GM21447 (cell line): ENCODE data around the gene DFFA.

ENCODE experiments used
- ATAC-seq: cut with Tn5 transposase; IDR thresholded peaks from one replicate; pipeline ENCODE4 v1.9.1; 2021; ENCODE audit not compliant: unreplicated experiment

The DFFA gene, protein sequence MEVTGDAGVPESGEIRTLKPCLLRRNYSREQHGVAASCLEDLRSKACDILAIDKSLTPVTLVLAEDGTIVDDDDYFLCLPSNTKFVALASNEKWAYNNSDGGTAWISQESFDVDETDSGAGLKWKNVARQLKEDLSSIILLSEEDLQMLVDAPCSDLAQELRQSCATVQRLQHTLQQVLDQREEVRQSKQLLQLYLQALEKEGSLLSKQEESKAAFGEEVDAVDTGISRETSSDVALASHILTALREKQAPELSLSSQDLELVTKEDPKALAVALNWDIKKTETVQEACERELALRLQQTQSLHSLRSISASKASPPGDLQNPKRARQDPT

DNA sequence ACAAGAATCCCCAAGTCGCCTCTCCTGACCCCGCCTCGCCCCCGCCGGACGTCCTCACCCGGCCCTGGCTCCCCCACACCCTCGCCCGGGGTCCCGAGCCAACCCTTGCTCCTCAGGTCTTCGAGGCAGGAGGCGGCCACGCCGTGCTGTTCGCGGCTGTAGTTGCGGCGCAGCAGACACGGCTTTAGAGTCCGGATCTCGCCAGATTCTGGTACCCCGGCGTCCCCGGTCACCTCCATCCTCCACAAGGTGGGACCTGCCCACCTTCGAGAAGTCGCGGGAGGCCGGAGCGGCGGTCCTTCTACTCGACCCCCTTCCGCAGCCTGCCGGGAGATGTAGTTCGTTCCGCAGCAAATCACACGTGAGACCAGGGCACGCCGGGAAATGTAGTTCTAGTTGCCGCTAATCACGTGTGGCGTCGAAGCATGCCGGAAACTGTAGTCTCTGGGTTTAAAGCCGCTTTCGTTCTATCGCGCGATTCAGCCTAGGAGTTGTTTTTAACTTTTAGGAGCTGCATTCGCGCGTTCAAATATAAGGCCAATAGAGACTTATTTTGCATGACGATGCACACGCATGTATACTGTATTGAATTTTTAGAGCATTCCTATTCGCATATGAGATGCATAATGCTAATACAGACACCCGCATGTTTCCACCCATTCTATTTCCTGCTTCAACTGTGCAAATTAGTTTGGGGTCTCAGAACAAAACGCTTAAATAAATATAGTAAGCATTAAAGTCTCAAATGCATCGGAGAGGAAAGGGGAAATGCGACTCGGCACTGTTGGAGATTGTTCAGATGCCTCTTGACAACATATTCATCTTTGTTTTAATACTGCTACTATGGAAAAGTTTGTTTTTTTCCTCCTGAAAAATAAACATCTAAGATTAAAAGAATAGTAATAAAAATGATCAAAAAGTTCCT lies at the start of gene DFFA:
DFFA (minus strand) TSS at position 310 of the 925 bp plus-strand sequence; CDS start at position 239, 71 bp downstream.
- peak; percentile 79 for ATAC-seq

DNA sequence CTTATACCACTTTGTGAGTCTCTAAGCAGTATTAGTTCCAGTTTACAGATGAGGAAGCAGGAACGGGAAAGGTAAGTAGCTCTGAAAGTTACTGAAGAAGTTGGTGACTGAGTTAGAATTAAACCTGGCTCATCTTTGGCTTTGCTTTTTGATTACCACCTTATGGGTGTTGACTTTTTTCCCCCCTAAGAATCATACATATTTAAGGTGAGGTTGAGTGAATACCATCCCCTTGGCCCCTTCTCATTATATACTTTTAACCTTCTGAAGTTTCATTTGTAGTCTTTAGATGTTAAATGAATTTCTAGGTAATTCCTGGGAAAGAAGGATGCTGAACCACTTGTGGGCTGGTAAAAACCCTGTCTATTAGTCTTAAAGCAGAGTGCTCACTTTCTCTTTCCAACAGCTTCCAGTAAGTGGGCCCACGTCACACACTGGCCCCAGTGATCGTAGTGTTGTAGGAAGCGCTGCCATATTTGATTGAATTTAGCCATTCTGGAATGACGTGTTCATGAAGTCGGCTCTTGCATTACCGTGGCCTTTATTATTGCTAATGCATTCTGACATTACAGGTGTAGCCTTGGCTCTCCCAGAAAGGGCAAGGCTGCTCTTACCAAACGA lies 49.3 kb upstream of the DFFA start:
- no peak for ATAC-seq

DNA sequence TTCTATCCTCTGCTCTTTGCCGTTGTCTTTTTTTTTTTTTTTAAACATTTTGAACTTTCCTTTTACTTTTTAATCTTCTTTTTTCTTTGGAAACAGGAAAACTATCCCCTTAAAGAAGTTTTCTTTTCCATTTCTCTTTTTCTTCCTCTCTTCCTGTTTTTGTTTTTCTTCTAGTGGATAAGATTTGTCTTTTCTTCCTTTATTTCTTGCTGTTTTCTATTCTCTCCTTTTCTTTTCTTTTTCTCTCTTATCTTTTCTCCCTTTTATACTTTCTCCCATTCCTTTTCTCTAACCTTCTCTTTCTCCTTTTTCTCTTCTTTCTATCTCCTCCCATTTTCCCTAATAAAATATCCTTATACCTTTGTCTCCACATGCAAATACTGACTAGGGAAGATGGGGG lies 48.6 kb upstream of the DFFA start:
- ATAC-seq, result no peak

DNA sequence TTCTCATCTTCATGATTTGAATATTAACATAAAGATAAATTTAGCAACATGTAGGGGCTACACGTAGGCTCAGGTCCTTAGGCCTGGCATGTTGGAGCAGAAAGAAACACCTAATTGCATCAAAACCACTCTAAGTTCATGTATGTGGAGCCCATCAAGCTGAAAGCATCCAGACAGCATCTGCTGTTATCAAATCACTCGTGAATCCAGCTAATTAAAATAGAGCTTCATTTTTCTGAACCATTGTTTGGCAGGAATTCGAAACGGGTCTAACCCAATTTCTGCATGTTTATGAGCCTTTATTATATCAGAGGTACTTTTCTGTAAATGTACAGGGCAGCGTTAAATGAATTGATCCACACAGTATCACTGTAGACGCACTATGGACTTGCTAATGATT lies 48.2 kb upstream of the DFFA start:
- ATAC-seq, result no peak

DNA sequence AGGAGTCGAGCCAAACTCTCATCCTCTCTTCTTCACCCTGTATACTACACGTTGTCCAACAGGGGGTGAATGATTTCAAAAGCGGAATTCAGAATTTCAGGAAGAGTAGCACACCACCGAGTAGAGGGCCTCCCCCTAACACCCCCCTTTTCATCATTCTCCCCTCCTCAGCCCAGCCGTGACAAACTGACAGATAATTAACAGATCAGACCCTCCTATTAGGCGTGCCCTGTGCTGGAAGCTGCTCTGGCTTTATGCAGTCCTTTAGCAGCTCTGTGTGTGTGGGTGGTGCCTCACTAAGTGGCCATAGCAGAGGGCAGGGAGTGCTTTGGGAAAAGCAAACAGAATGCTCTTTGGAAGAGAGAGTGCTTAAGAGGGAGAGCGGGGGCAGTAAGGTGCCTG lies 46.7 kb upstream of the DFFA start:
- ATAC-seq, result no peak

DNA sequence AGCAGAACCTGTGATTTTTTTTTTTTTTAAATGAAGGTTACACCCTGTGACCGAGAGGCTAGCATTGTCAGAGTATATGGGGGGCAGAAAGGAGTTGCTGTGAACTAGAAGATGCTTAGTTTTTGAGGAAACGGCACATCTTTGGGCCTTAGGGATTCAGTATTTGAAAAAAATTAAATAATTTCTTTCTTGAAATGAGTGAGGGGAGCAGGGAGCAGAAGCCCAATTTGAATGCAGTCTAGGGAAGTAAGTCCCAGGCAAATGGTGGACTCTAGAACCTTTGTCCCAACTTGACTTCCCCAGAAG lies 45.3 kb upstream of the DFFA start:
- ATAC-seq, result no peak

DNA sequence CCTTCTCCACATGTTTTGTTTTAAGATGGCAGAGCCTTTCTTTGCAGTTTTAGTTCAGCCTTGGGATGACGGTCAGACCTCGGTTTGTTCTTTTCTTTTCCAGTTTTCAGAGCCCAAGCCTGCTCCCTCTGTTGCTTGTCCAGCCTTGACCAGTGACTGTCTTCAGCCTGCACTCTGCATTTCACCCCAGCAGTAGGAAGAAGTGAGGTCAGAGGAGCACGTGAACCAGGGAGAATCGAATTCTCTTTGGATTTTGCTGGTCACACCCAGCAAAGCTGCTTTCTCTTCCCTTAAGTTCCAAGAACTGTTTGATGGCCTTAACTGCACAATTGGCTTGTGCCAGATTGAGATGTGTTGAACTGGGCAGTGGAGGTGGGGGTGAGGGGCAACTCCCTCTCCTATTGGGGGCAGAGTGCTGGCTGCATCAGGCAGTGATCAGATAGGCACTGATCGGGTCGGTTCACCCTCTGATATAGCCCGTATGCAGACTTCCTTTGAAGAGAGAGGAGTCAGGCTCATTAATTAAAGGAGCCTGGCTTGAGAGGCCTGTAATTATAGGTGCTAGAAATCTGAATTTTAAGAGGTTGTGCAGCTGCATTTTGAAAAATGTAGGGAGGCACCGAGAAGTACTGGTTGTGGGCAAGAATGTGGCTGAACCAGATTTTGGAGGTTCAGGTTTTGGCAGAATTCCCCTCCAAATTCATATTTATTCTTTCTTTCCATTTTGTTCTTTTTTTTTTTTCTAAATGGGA lies 44.8 kb upstream of the DFFA start:
- ATAC-seq, result no peak

DNA sequence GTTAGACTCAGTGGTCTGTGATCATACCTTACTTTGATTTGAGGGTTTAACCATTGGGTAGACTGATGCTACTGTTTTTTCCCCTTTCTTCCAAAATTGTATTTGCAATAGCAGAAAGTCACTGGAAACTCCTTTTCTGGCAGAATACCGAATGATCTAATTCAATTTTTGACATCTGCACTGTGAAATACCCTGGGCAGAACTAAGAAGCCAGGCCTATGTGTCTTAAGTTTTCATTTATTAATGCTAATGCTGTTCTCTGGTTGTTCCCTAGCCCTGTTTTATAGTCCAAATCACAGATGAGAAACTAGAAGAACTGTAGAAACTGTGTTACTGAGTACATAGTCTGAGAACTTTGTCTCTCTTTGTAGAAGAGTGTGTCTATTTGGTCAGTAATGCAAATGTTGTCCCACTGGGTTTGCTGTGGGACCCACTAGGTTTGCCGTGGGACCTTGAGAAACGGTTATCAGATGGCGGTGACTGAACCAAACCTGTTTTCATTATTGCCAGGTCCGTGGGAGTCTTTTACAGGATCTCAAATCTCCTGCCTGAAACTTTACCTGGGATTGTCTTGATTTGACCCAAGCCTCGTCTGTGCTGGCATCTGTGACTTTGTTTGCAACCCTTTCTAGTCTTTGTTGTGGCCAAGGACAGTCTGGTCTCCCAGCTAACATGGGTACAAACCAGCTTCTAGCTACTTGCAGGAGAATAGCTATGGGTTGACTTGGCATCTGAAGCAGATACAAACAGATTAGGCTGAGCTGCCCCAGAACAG lies 43.8 kb upstream of the DFFA start:
- no peak for ATAC-seq

DNA sequence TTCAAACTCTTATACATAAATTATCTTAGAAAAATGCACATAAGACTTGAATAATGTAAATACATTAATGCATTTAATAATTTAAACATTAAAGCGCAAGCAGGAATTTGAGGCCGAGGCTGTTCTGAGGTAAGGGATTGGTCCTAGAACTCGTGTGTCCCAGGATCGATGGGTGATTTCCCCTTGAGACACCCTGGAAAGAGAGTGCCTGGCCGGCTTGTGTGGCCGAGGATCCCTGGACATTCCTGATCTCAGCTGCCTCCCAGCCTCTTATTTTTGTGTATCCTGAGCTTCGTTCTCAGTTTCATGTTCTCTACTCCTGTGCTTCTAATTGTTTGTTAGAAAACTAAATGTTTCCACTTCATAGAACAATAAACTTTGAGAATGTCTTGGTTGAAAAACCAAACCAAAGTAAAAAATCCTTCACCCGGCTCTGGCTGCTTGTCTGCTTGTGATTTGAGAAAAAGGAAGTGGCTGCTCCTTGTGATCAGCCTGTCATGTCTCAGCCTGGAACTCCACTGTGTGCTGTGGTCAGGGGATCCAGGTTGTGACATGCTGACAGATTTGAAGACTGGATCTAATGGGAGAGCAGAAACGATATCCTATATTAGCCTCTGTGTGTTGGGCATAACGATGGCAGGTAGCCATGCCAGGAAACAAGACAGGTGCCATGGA lies 43.1 kb upstream of the DFFA start:
- no peak for ATAC-seq

DNA sequence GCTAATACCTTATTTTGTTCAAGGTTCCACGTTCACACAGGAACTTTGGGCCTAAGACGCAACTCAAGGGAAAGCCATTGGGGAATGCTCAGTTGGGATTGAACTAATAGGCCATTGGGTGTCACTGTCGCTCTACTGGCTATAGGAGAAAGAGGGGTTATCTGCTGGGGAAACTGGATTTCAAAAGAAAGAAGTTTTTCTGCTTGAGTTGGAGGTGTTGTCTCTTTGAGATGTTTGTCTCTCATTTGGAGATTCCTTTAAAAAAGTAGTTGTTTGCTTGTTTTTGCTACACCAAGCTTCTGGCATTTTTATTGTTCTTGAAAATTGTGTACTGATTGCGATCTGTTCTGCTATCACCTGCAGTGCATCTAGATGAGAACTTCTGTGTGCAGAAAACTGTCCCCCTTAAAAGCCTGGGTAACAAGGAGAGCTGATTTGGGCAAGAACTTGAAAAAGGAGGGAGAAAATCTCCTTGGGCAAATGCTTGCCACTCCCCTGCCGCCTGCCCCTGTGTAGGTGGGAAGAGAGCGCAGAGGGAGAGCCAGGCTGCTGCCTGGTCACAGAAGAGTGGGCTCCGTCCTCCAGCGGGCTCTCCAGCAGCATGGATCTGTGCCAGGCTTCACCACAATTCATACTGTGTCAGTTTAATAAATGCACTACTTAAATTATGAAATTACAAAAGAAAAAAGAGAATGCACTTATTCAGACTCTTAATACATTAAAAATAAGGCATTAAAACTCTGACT lies 42.3 kb upstream of the DFFA start:
- no peak for ATAC-seq

DNA sequence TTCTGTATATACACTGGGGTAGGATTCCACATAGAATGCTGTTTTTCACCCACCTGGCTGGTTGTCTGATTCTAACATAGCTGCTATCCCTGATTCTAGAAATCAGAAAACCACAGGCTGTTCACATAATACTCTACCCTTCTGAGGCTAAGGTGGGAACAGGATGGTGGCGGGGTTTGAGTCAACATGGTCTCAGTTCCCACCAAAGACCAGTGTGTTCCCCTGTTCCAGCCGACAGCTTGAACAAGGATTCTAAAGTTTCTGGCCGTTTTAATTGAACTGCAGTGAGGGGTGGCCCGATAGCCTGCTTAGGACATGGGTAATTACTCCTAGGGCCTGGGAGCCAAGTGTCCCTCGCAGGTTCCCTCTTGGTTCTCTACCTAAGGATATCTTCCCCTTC lies 40.9 kb upstream of the DFFA start:
- ATAC-seq, result no peak

DNA sequence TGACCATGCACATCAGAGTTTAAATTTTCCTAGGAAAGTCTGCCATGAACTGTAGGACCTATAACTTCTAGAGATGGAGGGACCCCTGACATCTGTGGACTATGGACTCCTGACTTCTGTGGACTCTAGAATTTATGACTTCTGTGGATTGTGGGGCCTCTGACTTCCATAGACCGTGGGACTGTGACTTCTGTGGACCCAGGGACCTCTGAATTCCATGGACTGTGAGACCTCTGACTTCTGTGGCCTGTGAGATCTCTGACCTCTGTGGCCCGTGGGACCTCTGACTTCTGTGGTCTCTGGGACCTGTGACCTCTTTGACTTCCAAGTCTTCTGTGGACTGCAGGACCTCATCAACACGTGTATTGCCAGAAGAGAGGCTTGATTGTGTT lies 39.2 kb upstream of the DFFA start:
- ATAC-seq, result no peak

DNA sequence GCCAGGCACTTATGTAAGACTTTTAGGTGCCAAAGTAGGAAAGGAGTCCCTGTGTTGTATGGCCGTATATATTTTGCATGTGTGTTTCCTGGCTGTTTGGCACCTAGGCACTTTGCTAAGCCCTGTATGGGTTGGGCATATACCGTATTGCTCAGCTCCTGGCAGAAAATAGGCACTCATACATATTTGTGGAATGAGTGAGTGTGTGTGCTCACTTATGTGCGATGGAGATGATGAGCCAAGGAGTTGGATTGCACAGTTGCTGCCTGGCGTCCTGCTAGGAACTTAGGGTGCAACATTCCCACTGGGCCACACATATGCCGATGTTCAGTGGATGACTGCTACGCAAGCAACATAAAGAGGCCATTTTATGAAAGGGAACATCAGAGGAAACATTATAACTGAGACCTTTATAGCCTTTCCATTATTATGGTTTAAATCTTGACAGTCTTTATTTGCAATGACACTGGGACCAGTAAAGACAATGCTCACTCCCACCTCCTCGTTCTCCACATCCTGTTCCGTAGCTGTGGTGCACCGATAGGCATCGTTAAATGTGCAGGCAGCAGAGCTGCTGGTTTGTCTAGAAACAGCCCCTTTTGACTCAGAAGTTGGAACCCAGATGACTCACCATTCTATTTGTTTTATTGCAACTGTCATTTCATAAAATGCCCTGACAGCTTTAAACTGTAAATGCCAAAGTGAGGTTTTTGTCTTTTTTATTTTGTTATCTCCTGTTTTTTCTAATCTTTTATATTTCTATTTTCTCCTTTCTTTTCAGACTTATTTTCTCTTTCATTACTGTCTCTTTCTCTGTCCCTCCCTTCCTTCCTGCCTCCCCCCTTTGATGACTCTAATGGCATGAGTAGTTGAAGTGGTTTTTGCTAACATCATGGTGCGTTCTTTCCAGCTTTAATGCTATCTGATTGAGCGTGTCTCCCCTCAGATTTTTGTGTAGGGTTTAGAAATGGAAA lies 38.5 kb upstream of the DFFA start:
- ATAC-seq, result peak; percentile 90

DNA sequence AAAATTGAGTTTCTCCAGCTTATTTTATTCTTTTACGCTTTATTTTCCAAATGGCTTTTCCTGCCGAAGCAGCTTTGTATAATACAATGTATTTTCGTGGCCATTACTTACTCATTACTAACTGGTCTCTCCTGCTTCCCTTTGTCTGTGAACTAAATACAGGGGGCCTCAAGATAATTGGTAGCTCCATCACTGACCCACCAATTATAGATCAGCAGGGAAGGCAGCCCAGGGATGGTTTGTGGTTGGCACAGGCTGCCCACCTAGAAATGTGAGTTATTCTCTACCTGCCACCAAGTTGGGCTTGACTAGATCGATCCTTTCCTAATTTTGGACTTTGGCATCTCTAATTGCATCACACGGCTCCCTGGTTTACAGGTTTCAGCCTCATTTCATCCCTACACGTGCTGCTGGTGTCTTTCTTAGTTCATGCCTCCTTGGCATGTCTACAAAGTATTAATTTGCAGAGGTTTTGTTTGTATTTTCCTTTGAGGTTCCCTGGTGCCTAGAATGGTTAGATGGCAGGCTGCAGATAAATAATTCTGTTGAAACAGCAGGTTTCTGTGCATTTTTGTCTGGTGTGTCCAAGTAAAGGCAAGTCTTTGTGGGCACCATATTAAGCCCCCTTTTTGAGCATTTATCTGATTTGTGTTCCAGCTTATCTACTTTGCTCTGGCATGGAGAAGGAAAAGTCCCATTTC lies 37.6 kb upstream of the DFFA start:
- ATAC-seq, result no peak

DNA sequence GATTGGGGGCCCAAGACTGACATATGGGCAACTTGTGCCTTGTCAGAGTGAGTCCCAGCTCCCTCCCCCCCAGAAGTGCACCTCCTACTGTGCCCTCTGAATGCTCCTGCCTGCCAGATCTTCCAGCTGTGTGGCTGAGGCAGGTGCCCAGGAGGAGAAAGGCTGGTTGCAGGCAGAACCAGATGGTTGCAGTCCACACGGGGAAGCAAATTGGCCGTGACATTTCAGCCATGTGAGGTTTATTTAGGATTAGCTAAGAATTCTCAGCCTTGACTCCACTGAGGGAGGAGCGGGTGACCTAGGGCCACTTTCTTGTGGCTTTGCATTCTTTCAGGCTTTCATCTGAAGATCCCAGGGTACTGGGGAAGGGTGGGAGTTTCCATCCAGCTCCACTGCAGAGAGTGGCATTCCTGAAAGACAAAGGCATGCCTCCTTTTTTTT lies 36.2 kb upstream of the DFFA start:
- no peak for ATAC-seq

DNA sequence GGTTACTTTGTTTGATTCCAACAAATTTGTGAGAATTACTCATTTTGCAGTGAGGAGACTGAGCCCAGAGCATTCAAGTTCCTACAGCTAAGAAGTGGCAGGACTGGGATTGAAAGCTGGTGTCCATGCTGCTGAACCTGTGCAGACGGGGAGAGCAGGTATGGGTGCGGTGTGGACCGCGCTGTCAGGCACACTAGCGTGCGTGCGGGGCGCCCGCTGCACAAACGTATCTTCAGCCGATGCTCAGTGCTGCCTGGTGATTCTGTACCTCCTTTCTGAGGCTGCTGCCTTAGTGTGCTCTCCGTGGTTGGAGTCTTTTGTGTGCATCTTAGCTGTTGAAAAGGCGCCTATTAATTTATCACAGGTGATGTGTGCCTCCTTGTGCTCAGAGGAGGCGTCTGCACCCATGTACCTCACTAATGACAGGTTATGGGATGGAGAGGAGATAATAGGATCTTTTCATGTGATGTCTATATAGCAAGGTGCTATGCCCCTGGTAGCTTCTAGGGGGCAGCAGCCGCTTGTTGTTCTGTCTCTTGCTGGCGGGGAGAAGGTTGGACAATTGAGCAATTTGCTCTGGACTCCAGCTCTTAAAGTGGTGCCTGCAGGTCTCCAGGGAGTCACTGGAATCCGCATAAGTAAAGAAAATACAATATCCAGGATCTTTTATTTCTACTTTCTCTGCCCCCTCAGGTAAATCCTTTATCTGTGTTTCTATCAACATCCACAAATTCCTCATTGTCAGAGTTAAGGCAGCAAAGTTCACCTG lies 35.0 kb upstream of the DFFA start:
- no peak for ATAC-seq

DNA sequence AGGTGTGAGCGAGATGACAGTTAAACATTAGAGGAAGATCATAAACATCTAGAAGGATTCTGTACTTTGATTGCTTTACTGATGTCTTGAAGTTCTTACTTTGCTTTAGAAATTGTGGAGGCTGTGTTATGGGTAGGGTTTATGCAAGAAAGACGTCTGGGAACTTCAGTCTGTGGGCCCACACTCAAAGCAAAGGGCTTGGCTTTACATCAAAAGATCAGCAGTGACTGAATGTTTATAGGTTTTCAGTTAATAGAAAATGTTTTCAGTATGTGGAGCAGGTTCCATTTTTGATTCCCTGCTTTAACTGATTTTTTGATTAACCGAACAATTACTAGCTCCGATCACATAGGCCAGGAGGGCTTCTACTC lies 34.3 kb upstream of the DFFA start:
- no peak for ATAC-seq
